Astrocyte (in vitro differentiated cells and primary cell): ENCODE data around the gene ACTL6B. TPM values are rescaled to one million over a fixed set of nuclear protein-coding genes. Genes with fewer than 3 reads are reported as not detected.

Experiments used
- DNase-seq: peaks from one replicate; pipeline ENCODE4 v3.0.0-alpha.2; 2010; ENCODE audit warnings: low read depth
- FAIRE-seq: peaks from 2 replicates; lab custom pipeline; 2011; peaks lifted over from hg19 to GRCh38; lab: Jason Lieb, UNC
- H2AFZ ChIP-seq: 2 replicates; pipeline ENCODE4 v1.6.0; 2012; ENCODE audit warnings: low read depth, low read length, inconsistent platforms
- H3K27ac ChIP-seq: 2 replicates; pipeline ENCODE4 v1.5.1; 2011; ENCODE audit warnings: low read depth, low read length, inconsistent platforms
- H3K27me3 ChIP-seq: 2 replicates; pipeline ENCODE4 v1.6.0; 2011; ENCODE audit warnings: low read length, inconsistent platforms; ENCODE audit not compliant: insufficient read depth
- H3K36me3 ChIP-seq: 2 replicates; pipeline ENCODE4 v1.5.1; 2011; ENCODE audit warnings: low read length, inconsistent platforms; ENCODE audit not compliant: insufficient read depth
- H3K4me1 ChIP-seq: 2 replicates; pipeline ENCODE4 v1.5.1; 2011; ENCODE audit warnings: low read length, inconsistent platforms; ENCODE audit not compliant: insufficient read depth
- H3K4me2 ChIP-seq: 2 replicates; pipeline ENCODE4 v1.6.0; 2012; ENCODE audit warnings: low read length, inconsistent platforms
- H3K4me3 ChIP-seq: 2 replicates; pipeline ENCODE4 v1.5.1; 2011; ENCODE audit warnings: low read depth, mild to moderate bottlenecking, low read length, inconsistent platforms; ENCODE audit not compliant: insufficient read depth
- H3K79me2 ChIP-seq: 2 replicates; pipeline ENCODE4 v1.6.0; 2012; ENCODE audit warnings: mild to moderate bottlenecking, low read length, inconsistent platforms; ENCODE audit not compliant: insufficient read depth
- H3K9ac ChIP-seq: 2 replicates; pipeline ENCODE4 v1.6.0; 2012; ENCODE audit warnings: mild to moderate bottlenecking, low read length, inconsistent platforms
- H3K9me3 ChIP-seq: 2 replicates; pipeline ENCODE4 v1.5.1; 2012; ENCODE audit warnings: low read depth, mild to moderate bottlenecking, low read length, inconsistent platforms; ENCODE audit not compliant: insufficient read depth
- H4K20me1 ChIP-seq: 2 replicates; pipeline ENCODE4 v1.6.0; 2012; ENCODE audit warnings: low read length, inconsistent platforms; ENCODE audit not compliant: insufficient read depth
- H3K27ac Mint-ChIP-seq: one replicate; pipeline ENCODE4 v1.8.0; 2021; ENCODE audit warnings: mild to moderate bottlenecking, mixed read lengths; ENCODE audit not compliant: unreplicated experiment
- H3K27me3 Mint-ChIP-seq: one replicate; pipeline ENCODE4 v1.8.0; 2021; ENCODE audit warnings: low read depth, mixed read lengths; ENCODE audit not compliant: unreplicated experiment
- H3K36me3 Mint-ChIP-seq: one replicate; pipeline ENCODE4 v1.8.0; 2021; ENCODE audit warnings: low read depth, mixed read lengths; ENCODE audit not compliant: unreplicated experiment
- H3K4me1 Mint-ChIP-seq: one replicate; pipeline ENCODE4 v1.8.0; 2021; ENCODE audit warnings: low read depth, mixed read lengths; ENCODE audit not compliant: unreplicated experiment
- H3K4me3 Mint-ChIP-seq: one replicate; pipeline ENCODE4 v1.8.0; 2021; ENCODE audit warnings: mild to moderate bottlenecking, moderate library complexity, mixed read lengths; ENCODE audit not compliant: unreplicated experiment
- H3K9me3 Mint-ChIP-seq: one replicate; pipeline ENCODE4 v1.8.0; 2021; ENCODE audit warnings: mild to moderate bottlenecking, mixed read lengths; ENCODE audit not compliant: unreplicated experiment
- CTCF ChIP-seq: IDR thresholded peaks from 2 replicates; pipeline ENCODE4 v1.5.1; 2011; ENCODE audit warnings: low read depth, mild to moderate bottlenecking, inconsistent platforms, low read length, moderate library complexity; ENCODE audit not compliant: insufficient read depth
- EZH2 ChIP-seq: IDR thresholded peaks from 2 replicates; pipeline ENCODE4 v1.6.1; 2012; ENCODE audit warnings: mild to moderate bottlenecking, low read length, inconsistent platforms; ENCODE audit not compliant: insufficient read depth
- total RNA-seq: library from RNA; stranded (reverse); gene quantifications from 2 replicates; pipeline ENCODE4 v1.2.1, GENCODE V29; 2021

Gene ACTL6B
- total RNA-seq, 1 donor from 2014 or later: not detected

DNA sequence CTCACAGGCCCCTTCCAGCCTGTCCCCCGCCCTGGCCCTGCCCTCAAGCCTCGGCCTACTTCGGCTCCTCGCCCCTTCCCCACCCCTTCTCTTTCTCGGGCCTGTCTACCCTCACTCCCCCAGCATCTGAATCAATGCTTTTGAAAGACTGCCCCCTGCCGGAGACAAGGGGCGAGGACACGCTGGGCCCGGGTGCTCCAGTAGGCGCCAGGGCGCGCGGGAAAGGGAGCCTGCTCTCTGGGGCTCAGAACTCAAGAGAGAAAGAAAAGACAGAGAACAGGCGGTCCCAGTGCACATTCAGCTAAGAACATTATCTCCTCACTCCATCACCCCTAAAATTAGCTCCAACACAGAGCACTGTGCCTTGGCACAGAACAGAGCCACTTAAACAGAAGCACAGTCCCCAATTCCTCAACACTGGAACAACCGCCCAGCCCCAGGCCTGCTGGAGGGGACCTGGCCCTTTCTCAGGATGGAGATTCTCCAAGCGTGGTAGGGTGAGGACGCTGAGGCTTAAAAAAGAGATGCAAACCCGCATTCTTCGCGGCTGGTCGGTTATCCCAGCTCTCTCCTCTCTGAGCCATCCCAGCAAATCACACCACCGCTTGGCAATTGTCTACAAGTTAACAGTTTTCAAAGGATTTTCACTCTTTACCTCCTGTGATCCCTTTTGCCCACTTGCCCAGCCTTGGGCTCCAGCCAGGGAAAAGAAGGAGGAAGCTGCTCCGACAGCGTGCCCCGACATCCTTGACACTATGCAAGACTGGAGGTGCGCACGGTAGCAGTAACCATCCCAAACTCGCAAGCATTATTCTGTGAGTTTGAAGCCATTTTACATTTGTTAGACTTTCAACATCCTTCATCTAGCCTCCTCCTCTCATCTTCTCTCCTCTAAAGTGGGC lies 35.7 kb upstream of the ACTL6B start:
- Histone ChIP-seq H3K27ac (no peak overlapping the region), H3K79me2 (peaks cover 54% of the 10 kb centered on the region), H3K36me3 (no peaks in the 10 kb centered on the region), H4K20me1 (peaks cover 55% of the 10 kb centered on the region), H3K9ac (peak overlapping the region; percentile 87), H3K27me3 (no peaks in the 10 kb centered on the region), H3K4me1 (peaks cover 28% of the 10 kb centered on the region), H3K4me2 (peak overlapping the region; percentile 98), H3K9me3 (no peaks in the 10 kb centered on the region), H3K4me3 (peak overlapping the region; percentile 78), H2AFZ (no peak overlapping the region)
- H3K9me3 Mint-ChIP-seq: peaks cover 2% of the 10 kb centered on the region
- peaks cover 5% of the 10 kb centered on the region for H3K36me3 Mint-ChIP-seq
- peaks cover 4% of the 10 kb centered on the region for H3K27me3 Mint-ChIP-seq
- FAIRE-seq: no peak
- TF ChIP-seq CTCF (peak; percentile 64), EZH2 (no peak)
- peak overlapping the region; percentile 42 for H3K27ac Mint-ChIP-seq
- H3K4me1 Mint-ChIP-seq: peaks cover 12% of the 10 kb centered on the region
- DNase-seq: peak; percentile 25
- peak overlapping the region; percentile 97 for H3K4me3 Mint-ChIP-seq

- TF ChIP-seq EZH2 (no peak), CTCF (no peak)
- H3K36me3 ChIP-seq: peaks cover 5% of the 10 kb centered on the region
- Mint-ChIP-seq H3K36me3 (peaks cover 5% of the 10 kb centered on the region), H3K27ac (peak overlapping the region; percentile 72), H3K4me1 (peaks cover 12% of the 10 kb centered on the region), H3K27me3 (no peaks in the 10 kb centered on the region), H3K4me3 (peak overlapping the region; percentile 60), H3K9me3 (peaks cover 2% of the 10 kb centered on the region)
- peaks cover 59% of the 10 kb centered on the region for H4K20me1 ChIP-seq
- H3K9ac ChIP-seq: no peak overlapping the region
- peaks cover 28% of the 10 kb centered on the region for H3K4me1 ChIP-seq
- no peaks in the 10 kb centered on the region for H3K9me3 ChIP-seq
- no peak overlapping the region for H2AFZ ChIP-seq
- H3K27me3 ChIP-seq: no peaks in the 10 kb centered on the region
- H3K79me2 ChIP-seq: peaks cover 54% of the 10 kb centered on the region
- no peak overlapping the region for H3K4me3 ChIP-seq
- no peak overlapping the region for H3K4me2 ChIP-seq
- FAIRE-seq (no peak), DNase-seq (no peak)
- H3K27ac ChIP-seq: no peak overlapping the region
Measured at GRCh38 chr7:100689230-100690135, 33.2 kb upstream of the ACTL6B start.
